NOMO-1 treated with dmso at 0.1 percent for 144 hours (cell line): ENCODE data around the gene UTS2B.

Experiments
- DNase-seq: peaks from one replicate; lab custom pipeline; 2025; ENCODE audit not compliant: unreplicated experiment; lab: John Stamatoyannopoulos, UW

UTS2B gene

DNA sequence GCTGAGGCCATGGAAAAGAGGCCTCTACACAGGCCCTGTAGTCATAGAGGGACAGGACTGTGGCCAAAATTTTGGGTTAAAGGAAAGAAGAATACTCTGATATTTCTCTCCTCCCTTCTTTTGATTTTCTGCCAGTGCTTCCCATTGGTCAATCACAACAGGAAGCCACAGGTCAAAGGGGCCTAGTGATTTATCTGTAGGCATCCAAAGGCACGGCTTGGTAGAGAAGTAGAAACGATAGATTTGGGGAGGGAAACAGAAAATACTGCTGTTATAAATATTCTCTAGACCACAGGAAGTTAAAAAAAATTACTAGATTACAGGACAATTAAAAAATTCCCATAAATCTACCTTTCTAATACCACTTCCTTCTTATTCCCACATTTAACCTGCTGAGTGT, 2.8 kb downstream of the UTS2B start:
- DNase-seq = no peak

GRCh38 chr3:191324936-191325335, 5.4 kb downstream of the UTS2B start:
- no peak for DNase-seq

GRCh38 chr3:191321019-191321767, 9.1 kb downstream of the UTS2B start:
- DNase-seq = no peak

DNA sequence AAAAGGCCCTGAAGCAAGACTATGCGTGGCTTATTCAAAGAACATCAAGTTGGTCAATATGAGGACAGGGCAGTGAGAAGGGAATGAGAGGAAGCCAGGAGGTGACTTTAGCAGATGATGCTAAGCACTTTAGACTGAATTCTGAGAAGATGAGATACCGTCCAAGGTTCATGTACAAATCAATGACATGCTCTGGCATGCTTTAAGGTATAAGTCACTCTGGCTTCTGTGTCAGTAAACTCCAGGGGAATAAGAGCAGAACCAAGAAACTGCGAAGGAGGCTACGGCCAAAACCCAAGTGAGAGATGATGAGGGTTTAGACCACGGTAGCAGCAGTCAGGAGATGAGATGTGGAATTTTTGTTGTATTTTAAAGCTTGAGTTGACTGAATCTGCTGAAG, 10.0 kb downstream of the UTS2B start:
- DNase-seq = no peak

GRCh38 chr3:191316876-191317603, 13.3 kb downstream of the UTS2B start:
- no peak for DNase-seq

- no peak for DNase-seq
Observed at GRCh38 chr3:191314109-191314728, 16.1 kb downstream of the UTS2B start.

GRCh38 chr3:191313296-191313695, 17.0 kb downstream of the UTS2B start:
- DNase-seq = no peak

GRCh38 chr3:191307341-191307740, 23.0 kb downstream of the UTS2B start:
- no peak for DNase-seq

DNA sequence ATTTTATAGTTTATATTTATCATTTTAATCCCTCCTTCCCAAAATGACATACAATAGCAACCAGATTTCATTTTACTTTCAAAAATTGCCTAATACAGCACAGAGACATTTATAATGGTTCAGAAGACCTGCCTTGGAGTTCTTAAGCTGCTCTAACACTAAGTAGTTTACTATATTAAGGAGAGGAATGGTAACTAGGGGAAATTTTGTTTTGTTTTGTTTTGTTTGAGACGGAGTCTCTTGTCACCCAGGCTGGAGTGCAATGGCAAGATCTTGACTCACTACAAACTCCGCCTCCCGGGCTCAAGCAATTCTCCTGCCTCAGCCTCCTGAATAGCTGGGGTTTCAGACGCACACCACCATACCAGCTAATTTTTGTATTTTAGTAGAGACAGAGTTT, 23.9 kb downstream of the UTS2B start:
- DNase-seq = no peak

DNA sequence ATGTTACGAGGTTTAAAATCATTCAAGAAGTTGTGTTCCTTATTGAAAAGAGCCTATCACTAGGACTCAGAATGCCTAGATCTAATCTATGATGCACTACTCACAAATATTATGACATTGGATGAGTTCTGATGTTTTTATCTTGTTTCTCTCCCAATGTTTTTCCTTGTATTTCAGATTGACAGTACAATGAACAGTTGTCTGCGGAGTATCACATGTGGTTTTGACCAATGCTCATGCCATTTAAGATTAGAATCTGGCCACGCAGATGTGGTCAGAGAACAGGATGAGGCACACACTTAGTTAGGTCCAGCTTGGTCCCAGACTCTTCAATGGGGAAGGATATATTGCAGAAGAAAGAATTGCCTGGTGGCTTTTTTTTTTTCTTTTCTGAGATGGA, 26.7 kb downstream of the UTS2B start:
- DNase-seq = no peak

DNA sequence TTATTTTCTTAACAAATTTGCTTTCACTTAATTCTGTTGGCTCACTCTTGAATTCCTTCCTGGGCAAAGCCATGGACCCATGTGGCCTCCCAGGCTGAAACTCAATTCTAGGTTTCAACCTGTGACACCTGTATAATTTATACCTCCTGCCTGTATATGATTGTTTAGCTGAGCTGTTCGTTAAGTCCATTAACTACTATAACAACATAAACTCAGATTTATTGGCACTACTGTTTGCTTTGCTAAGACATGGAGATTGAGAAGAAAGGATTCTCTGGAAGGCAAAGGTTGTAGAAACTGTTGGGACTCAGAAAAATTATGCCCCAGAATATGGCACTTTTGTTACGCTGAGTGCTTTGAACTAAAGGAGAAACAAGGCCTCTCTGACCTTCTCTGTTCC, 27.9 kb downstream of the UTS2B start:
- DNase-seq = no peak

- DNase-seq = no peak
Observed at GRCh38 chr3:191301782-191302411, 28.4 kb downstream of the UTS2B start.

- peak; percentile 36 for DNase-seq
Observed at GRCh38 chr3:191301017-191301416, 29.3 kb downstream of the UTS2B start.

GRCh38 chr3:191300422-191300821, 29.9 kb downstream of the UTS2B start:
- DNase-seq = no peak

GRCh38 chr3:191298846-191299245, 31.5 kb downstream of the UTS2B start:
- DNase-seq = no peak

DNA sequence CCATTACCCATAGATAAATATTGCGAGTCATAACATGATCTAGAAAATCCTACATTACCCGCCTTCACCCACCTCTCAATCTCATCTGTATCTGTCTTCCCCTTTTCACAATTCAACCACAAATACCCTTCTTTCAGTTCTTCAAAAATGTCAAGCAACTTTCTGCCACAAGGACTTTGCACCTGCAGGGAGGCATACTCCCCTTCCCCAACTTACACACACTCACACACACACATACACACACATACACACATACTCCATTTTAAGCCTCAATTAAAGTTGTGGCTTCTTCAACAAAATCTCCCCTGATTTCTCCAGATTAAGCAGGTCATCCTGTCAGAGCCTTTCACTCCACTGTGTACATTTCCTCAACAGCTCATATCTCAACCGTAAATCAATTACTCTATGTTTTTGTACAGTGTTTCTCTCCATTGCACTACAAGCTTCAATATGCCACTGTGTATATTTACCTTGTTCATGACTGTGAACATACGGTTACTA, 34.2 kb downstream of the UTS2B start:
- DNase-seq = peak; percentile 80

DNA sequence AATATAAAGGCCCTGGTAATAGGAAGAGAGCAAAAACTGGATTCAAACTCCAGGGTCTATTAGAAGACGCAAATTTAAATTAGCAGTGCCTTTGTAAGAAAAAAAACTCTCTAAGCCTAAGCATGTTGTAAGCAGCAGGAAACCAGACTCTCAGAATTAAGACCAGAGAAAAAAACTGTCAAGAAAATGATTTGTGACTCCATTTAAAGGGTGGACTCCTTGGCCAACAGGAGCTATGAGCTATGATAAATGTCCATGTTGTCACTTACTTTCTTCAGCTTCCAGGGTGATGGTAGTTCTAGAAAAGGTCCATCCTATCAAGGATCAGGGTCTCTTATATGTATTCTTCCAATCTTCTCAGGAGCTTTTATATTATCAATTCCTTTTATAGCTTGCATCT, 36.0 kb downstream of the UTS2B start:
- DNase-seq = no peak

GRCh38 chr3:191292243-191293015, 37.9 kb downstream of the UTS2B start:
- DNase-seq = peak; percentile 7

DNA sequence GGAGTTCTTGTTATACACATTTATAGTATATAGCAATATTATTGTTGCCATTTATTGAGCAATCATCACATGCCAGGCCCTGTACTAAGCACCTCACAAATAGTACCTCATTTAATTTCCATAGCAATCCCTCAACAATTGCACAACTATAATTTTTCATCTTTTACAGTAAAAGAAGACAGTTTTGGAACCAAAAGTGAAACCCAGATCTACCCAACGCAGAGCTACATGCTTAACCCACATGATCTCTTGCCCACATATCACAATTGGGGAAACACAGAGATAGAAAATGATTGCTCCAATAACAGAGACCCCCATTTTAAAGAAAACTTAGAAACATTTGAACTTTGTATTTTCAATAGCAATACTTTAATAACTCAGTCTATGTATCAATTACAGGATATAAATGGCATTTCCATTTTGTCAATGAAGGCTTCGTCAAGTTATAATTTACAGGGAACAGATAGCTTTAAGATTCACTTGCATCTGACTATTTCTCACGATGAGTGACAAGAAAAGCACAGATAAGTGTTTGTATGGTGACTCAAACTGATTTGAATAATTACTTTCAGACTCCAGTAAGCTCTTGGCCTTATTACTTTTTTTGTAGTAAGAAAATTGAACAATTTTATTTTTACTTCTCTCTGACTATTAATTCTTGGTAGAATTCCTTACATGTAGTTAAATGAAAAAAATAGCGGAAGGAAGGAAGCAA, 39.9 kb downstream of the UTS2B start:
- peak; percentile 65 for DNase-seq

DNA sequence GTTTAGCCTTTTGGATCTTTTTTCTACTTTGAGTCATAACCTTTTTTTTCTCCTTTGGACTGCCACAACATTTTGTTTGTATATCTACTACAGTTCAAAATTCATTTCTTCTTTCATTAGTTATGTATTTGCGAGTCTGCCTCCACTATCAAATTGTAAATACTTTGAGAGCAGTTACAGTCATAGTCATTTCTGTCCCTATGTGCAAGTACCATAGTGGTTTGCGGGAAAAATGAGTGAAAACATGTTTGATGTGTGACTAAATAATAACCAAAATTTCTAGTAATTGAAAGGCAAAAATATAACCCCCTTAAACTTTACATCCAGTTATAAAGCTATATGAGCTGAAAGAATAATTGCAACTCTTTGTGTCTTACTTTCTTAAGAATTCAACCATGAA, 46.9 kb downstream of the UTS2B start:
- DNase-seq = no peak
